NCI-H524 (cell line): ENCODE data around the gene CASKIN2.

Experiments
- DNase-seq, 2 experiments: peaks; one replicate each; lab custom pipeline; 2025; lab: John Stamatoyannopoulos, UW

Gene CASKIN2

GRCh38 chr17:75549246-75550138 is 34.2 kb upstream of the CASKIN2 start:
- DNase-seq: no peak

- DNase-seq: no peak
Observed at GRCh38 chr17:75548813-75549212, 33.5 kb upstream of the CASKIN2 start.

GRCh38 chr17:75547091-75547490 is 31.8 kb upstream of the CASKIN2 start:
- no peak for DNase-seq

- DNase-seq: no peak
Observed at GRCh38 chr17:75546181-75546580, 30.8 kb upstream of the CASKIN2 start.

GRCh38 chr17:75544250-75544649 is 28.9 kb upstream of the CASKIN2 start:
- DNase-seq: no peak

GRCh38 chr17:75542728-75543336 is 27.5 kb upstream of the CASKIN2 start:
- DNase-seq: no peak

- DNase-seq: no peak
Observed at GRCh38 chr17:75542229-75542628, 26.9 kb upstream of the CASKIN2 start.

- no peak for DNase-seq
Observed at GRCh38 chr17:75540923-75541503, 25.7 kb upstream of the CASKIN2 start.

GRCh38 chr17:75539967-75540729 is 24.8 kb upstream of the CASKIN2 start:
- DNase-seq: no peak

GRCh38 chr17:75536366-75536765 is 21.0 kb upstream of the CASKIN2 start:
- DNase-seq: no peak

- DNase-seq: no peak
Observed at GRCh38 chr17:75535871-75536270, 20.5 kb upstream of the CASKIN2 start.

GRCh38 chr17:75535119-75535537 is 19.8 kb upstream of the CASKIN2 start:
- DNase-seq: no peak

GRCh38 chr17:75531721-75532072 is 16.4 kb upstream of the CASKIN2 start:
- no peak for DNase-seq

GRCh38 chr17:75530837-75531720 is 15.7 kb upstream of the CASKIN2 start:
- DNase-seq: no peak

GRCh38 chr17:75526555-75527270 is 11.4 kb upstream of the CASKIN2 start:
- DNase-seq: no peak

GRCh38 chr17:75525806-75526554 is 10.6 kb upstream of the CASKIN2 start:
- DNase-seq: peak in 1 of 2 experiments; percentile 54

- peak; percentile 92 to 96 for DNase-seq
Observed at GRCh38 chr17:75524970-75525805, 9.9 kb upstream of the CASKIN2 start, which contains the start of gene LLGL2. Gene LLGL2, plus strand, starts transcription at chr17:75525697. Its CDS starts 17,730 bp downstream, at chr17:75543427.

- no peak for DNase-seq
Observed at GRCh38 chr17:75524269-75524969, 9.1 kb upstream of the CASKIN2 start.
